Endodermal cell (in vitro differentiated cells): ENCODE data around the gene AK9. TPM values are rescaled to one million over a fixed set of nuclear protein-coding genes. Genes with fewer than 3 reads are reported as not detected.

Experiments
- DNase-seq: peaks from one replicate; pipeline ENCODE4 v3.0.0-alpha.2; 2017
- H3K27ac ChIP-seq: 2 replicates; pipeline ENCODE4 v1.5.1; 2013; ENCODE audit warnings: mild to moderate bottlenecking, low read depth, low read length, moderate library complexity
- H3K27me3 ChIP-seq: 2 replicates; pipeline ENCODE4 v1.6.1; 2013; ENCODE audit warnings: mild to moderate bottlenecking, low read length, moderate library complexity; ENCODE audit not compliant: insufficient read depth, control insufficient read depth, poor library complexity, severe bottlenecking
- H3K36me3 ChIP-seq: 2 replicates; pipeline ENCODE4 v1.7.0; 2013; ENCODE audit warnings: mild to moderate bottlenecking, low read length, moderate library complexity; ENCODE audit not compliant: control insufficient read depth, insufficient read depth
- H3K4me1 ChIP-seq: one replicate; pipeline ENCODE4 v1.7.0; 2013; ENCODE audit warnings: low read length; ENCODE audit not compliant: control insufficient read depth, insufficient read depth
- H3K4me3 ChIP-seq: 2 replicates; pipeline ENCODE4 v1.5.1; 2013; ENCODE audit warnings: mild to moderate bottlenecking, low read length, moderate library complexity
- H3K9ac ChIP-seq: 2 replicates; pipeline ENCODE4 v1.6.1; 2013; ENCODE audit warnings: mild to moderate bottlenecking, low read length, moderate library complexity; ENCODE audit not compliant: poor library complexity, severe bottlenecking; ENCODE audit errors: extremely low read depth
- H3K9me3 ChIP-seq: 2 replicates; pipeline ENCODE4 v1.6.1; 2013; ENCODE audit warnings: mild to moderate bottlenecking, low read length, moderate library complexity; ENCODE audit not compliant: control insufficient read depth
- H3K27ac Mint-ChIP-seq: 2 replicates; pipeline ENCODE4 v1.8.0; 2020; ENCODE audit warnings: mixed read lengths
- H3K27me3 Mint-ChIP-seq: 2 replicates; pipeline ENCODE4 v1.8.0; 2021; ENCODE audit warnings: mild to moderate bottlenecking, mixed read lengths; ENCODE audit not compliant: insufficient read depth
- H3K36me3 Mint-ChIP-seq: 2 replicates; pipeline ENCODE4 v1.8.0; 2020; ENCODE audit warnings: low read depth, mixed read lengths
- H3K4me1 Mint-ChIP-seq: 2 replicates; pipeline ENCODE4 v1.8.0; 2020; ENCODE audit warnings: mixed read lengths
- H3K4me3 Mint-ChIP-seq: 2 replicates; pipeline ENCODE4 v1.8.0; 2020; ENCODE audit warnings: mild to moderate bottlenecking, moderate library complexity, mixed read lengths
- H3K9me3 Mint-ChIP-seq: 2 replicates; pipeline ENCODE4 v1.8.0; 2020; ENCODE audit warnings: mild to moderate bottlenecking, mixed read lengths
- WGBS, 2 experiments: methylation state at CpG; one replicate each; pipeline versions ENCODE4 v1.1.5 to v1.1.7; 2013; ENCODE audit warnings: missing lambda C conversion rate in 2 of 2, mixed read lengths in 1 of 2; ENCODE audit not compliant: insufficient coverage in 1 of 2, insufficient read length in 1 of 2; 5-methylcytosine and 5-hydroxymethylcytosine counted together
- total RNA-seq, 2 donors: library from RNA; stranded (reverse); fragmentation: NEBNext Ultra II Directional in 1 of 2; extraction: Animal tissue kit (Norgen Biotek cat#: 25700) in 1 of 2; gene quantifications; 2 replicates in 1 of 2; 3 replicates in 1 of 2; pipeline ENCODE4 v1.2.1, GENCODE V29; 2021
- TF ChIP-seq, protein P1 (sequence below): fragments of 200-600 bp; sonication (generic); conservative IDR thresholded peaks from 2 replicates; pipeline ENCODE4 v1.5.0; 2021; ENCODE audit warnings: antibody characterized with exemption, mild to moderate bottlenecking

The AK9 gene
- total RNA-seq, 2 donors from 2014 or later, result 1.8 to 2.7 TPM

DNA sequence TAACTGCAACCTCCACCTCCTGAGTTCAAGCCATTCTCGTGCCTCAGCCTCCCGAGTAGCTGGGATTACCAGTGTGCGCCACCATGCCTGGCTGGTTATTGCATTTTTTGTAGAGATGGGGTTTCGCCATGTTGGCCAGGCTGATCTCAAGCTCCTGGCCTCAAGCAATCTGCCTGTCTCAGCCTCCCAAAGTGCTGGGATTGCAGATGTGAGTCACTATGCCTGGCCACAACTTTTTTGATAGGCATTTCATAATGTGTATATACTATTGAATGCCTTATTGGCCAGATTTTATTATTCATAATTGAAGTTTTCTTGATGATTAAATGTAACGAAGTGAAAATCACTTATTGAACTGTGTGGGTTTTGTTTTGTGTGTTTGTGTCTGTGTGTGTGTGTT, 28.0 kb upstream of the AK9 start:
- Mint-ChIP-seq H3K27me3 (no peaks in the 10 kb centered on the region), H3K4me3 (no peak overlapping the region), H3K36me3 (peaks cover 23% of the 10 kb centered on the region), H3K9me3 (no peaks in the 10 kb centered on the region), H3K4me1 (no peaks in the 10 kb centered on the region), H3K27ac (no peak overlapping the region)
- Histone ChIP-seq H3K4me1 (no peaks in the 10 kb centered on the region), H3K27me3 (no peaks in the 10 kb centered on the region), H3K4me3 (no peak overlapping the region), H3K36me3 (no peaks in the 10 kb centered on the region), H3K9ac (no peak overlapping the region), H3K9me3 (no peaks in the 10 kb centered on the region), H3K27ac (no peak overlapping the region)
- TF ChIP-seq, protein P1, sequence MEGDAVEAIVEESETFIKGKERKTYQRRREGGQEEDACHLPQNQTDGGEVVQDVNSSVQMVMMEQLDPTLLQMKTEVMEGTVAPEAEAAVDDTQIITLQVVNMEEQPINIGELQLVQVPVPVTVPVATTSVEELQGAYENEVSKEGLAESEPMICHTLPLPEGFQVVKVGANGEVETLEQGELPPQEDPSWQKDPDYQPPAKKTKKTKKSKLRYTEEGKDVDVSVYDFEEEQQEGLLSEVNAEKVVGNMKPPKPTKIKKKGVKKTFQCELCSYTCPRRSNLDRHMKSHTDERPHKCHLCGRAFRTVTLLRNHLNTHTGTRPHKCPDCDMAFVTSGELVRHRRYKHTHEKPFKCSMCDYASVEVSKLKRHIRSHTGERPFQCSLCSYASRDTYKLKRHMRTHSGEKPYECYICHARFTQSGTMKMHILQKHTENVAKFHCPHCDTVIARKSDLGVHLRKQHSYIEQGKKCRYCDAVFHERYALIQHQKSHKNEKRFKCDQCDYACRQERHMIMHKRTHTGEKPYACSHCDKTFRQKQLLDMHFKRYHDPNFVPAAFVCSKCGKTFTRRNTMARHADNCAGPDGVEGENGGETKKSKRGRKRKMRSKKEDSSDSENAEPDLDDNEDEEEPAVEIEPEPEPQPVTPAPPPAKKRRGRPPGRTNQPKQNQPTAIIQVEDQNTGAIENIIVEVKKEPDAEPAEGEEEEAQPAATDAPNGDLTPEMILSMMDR, result no peak
- no peak for DNase-seq
- 90 to 92% methylated on average over 4 to 5 of the region's 5 CpGs for WGBS, 2 experiments

- TF ChIP-seq, protein P1, result no peak
- H3K4me3 ChIP-seq, result no peak overlapping the region
- no peaks in the 10 kb centered on the region for H3K36me3 ChIP-seq
- Mint-ChIP-seq H3K9me3 (no peaks in the 10 kb centered on the region), H3K36me3 (peaks cover 16% of the 10 kb centered on the region), H3K27me3 (no peaks in the 10 kb centered on the region), H3K4me1 (no peaks in the 10 kb centered on the region), H3K4me3 (no peak overlapping the region), H3K27ac (no peak overlapping the region)
- no peaks in the 10 kb centered on the region for H3K27me3 ChIP-seq
- no peaks in the 10 kb centered on the region for H3K4me1 ChIP-seq
- 93 to 100% methylated on average over 1 to 2 of the region's 2 CpGs for WGBS, 2 experiments
- no peak overlapping the region for H3K9ac ChIP-seq
- H3K9me3 ChIP-seq, result no peaks in the 10 kb centered on the region
- DNase-seq, result no peak
- no peak overlapping the region for H3K27ac ChIP-seq
These were observed 27.0 kb upstream of the AK9 start for GRCh38 chr6:109717971-109718370.

DNA sequence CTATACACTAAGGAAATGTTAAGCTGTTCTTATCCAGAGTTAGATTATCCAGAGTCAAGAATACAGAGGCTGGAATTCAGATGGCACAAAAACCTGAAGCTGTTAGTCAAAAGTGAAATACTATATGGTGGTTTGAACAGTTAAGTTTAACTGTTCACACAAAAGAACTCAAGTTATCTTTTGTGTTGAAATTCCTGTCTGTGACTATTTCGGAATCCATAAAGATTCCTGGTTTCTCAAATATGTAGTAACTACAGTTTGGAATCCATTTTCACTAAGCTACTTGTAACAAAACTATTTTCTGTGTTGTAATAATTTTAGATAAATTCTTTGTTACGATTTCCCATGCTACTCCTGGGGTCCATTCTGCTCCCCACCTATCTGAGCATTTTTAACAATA, 24.6 kb upstream of the AK9 start:
- Histone ChIP-seq H3K4me3 (no peak overlapping the region), H3K9ac (no peak overlapping the region), H3K9me3 (no peaks in the 10 kb centered on the region), H3K27ac (no peak overlapping the region), H3K27me3 (no peaks in the 10 kb centered on the region), H3K4me1 (no peaks in the 10 kb centered on the region), H3K36me3 (no peaks in the 10 kb centered on the region)
- H3K27ac Mint-ChIP-seq, result no peak overlapping the region
- TF ChIP-seq, protein P1, result no peak
- H3K36me3 Mint-ChIP-seq, result peaks cover 16% of the 10 kb centered on the region
- DNase-seq, result no peak
- H3K4me1 Mint-ChIP-seq, result no peaks in the 10 kb centered on the region
- no peak overlapping the region for H3K4me3 Mint-ChIP-seq
- no peaks in the 10 kb centered on the region for H3K27me3 Mint-ChIP-seq
- H3K9me3 Mint-ChIP-seq, result peaks cover 3% of the 10 kb centered on the region
- 88% methylated on average over 1 of the region's 2 CpGs; no CpG with 5 or more reads in 1 of the 2 experiments for WGBS, 2 experiments
